ENCODE data around the gene BRAF. TPM values are rescaled to one million over a fixed set of nuclear protein-coding genes. Genes with fewer than 3 reads are reported as not detected.

The BRAF gene
- total RNA-seq, 4 donors from 2014 or later, result 32.2 to 94.9 (median 41.0) TPM

DNA sequence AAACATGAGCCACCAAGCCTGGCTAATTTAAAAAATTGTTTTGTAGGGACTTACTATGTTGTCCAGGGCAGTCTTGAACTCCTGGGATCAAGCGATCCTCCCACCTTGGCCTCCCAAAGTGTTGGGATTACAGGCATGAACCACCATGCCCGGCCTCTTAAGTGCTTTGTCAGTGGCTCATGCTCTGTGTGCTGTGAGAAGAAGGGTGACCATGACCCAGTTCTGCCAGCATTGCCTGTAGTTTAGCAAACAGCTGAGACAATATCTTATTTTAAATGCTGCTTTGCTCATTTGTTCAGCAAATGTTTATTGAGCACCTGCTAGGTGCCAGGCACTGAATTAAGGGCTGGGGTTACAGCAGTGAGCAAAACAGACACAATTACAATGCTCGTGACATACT, 243.0 kb downstream of the BRAF start:
- no peak for DNase-seq (ENCODE audit: low spot score in 2 of 2)
- Histone ChIP-seq H3K9me3 (no peaks in the 10 kb centered on the region), H3K27me3 (no peaks in the 10 kb centered on the region), H3K36me3 (peaks cover 79% of the 10 kb centered on the region), H3K4me1 (no peaks in the 10 kb centered on the region), H3K27ac (no peak overlapping the region), H3K4me3 (no peak overlapping the region)
- TF ChIP-seq POLR2A (IDR thresholded peaks at IDR 0.05) (no peak), EP300 (IDR thresholded peaks at IDR 0.05) (no peak), POLR2AphosphoS5 (IDR thresholded peaks at IDR 0.05) (no peak)
- TF ChIP-seq, protein P1, sequence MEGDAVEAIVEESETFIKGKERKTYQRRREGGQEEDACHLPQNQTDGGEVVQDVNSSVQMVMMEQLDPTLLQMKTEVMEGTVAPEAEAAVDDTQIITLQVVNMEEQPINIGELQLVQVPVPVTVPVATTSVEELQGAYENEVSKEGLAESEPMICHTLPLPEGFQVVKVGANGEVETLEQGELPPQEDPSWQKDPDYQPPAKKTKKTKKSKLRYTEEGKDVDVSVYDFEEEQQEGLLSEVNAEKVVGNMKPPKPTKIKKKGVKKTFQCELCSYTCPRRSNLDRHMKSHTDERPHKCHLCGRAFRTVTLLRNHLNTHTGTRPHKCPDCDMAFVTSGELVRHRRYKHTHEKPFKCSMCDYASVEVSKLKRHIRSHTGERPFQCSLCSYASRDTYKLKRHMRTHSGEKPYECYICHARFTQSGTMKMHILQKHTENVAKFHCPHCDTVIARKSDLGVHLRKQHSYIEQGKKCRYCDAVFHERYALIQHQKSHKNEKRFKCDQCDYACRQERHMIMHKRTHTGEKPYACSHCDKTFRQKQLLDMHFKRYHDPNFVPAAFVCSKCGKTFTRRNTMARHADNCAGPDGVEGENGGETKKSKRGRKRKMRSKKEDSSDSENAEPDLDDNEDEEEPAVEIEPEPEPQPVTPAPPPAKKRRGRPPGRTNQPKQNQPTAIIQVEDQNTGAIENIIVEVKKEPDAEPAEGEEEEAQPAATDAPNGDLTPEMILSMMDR (IDR thresholded peaks at IDR 0.05), result no peak
- WGBS, result 94% methylated on average over 3 of the region's 3 CpGs

DNA sequence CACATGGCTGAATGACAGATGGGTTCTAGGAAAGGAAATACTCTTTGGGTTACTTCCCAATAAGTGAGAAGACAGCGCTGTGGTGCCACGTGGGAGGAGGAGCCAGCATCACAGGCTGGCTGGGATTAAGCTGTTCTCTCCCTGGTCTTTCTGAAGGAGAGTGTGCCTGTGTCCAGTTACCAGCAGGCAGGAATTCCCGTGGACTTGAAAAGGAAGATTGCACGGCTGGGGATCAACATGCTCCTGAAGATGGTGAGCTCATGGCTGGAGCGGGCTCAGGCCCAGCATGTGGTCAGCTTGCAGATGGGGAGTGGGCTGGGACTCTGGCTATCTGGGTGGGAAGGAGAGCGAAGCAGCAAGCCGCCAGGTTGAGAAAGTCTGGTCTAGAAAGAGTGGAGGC, 243.8 kb downstream of the BRAF start:
- Histone ChIP-seq H3K4me3 (no peak overlapping the region), H3K36me3 (peaks cover 73% of the 10 kb centered on the region), H3K27me3 (no peaks in the 10 kb centered on the region), H3K27ac (no peak overlapping the region), H3K4me1 (no peaks in the 10 kb centered on the region), H3K9me3 (no peaks in the 10 kb centered on the region)
- 90% methylated on average over 7 of the region's 7 CpGs for WGBS
- peak in 1 of 2 donors; percentile 55 for DNase-seq (ENCODE audit: low spot score in 2 of 2)
- TF ChIP-seq, protein P1 (IDR thresholded peaks at IDR 0.05), result no peak
- TF ChIP-seq POLR2AphosphoS5 (IDR thresholded peaks at IDR 0.05) (no peak), POLR2A (IDR thresholded peaks at IDR 0.05) (no peak), EP300 (IDR thresholded peaks at IDR 0.05) (no peak)

DNA sequence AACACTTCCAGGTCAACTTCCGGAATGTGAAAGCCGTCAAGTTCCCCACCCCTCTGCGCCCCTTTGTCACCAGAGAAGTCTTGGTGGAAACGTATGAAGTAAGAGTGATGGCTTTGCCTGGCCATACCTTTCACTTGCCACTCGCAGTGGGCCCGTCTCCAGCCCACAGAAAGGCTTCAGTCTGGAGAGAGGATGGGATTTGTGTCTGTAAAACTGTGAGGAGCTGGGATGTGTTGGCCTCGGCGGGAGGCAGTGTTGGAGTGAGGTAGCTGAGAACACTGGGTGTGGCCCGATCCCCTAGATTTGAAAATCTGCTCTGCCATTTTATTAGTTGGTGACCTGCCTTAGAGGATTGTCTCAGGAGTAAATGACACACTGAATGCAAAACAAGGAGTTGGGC, 245.5 kb downstream of the BRAF start:
- 97% methylated on average over 9 of the region's 9 CpGs for WGBS
- peak; percentile 37 to 42 for DNase-seq (ENCODE audit: low spot score in 2 of 2)
- no peak overlapping the region for H3K27ac ChIP-seq
- no peaks in the 10 kb centered on the region for H3K9me3 ChIP-seq
- TF ChIP-seq, protein P1 (IDR thresholded peaks at IDR 0.05), result no peak
- no peak for TF ChIP-seq POLR2AphosphoS5 (IDR thresholded peaks at IDR 0.05)
- no peak for TF ChIP-seq POLR2A (IDR thresholded peaks at IDR 0.05)
- TF ChIP-seq EP300 (IDR thresholded peaks at IDR 0.05), result no peak
- no peak overlapping the region for H3K4me3 ChIP-seq
- peaks cover 56% of the 10 kb centered on the region for H3K36me3 ChIP-seq
- no peaks in the 10 kb centered on the region for H3K27me3 ChIP-seq
- H3K4me1 ChIP-seq, result peaks cover 16% of the 10 kb centered on the region

DNA sequence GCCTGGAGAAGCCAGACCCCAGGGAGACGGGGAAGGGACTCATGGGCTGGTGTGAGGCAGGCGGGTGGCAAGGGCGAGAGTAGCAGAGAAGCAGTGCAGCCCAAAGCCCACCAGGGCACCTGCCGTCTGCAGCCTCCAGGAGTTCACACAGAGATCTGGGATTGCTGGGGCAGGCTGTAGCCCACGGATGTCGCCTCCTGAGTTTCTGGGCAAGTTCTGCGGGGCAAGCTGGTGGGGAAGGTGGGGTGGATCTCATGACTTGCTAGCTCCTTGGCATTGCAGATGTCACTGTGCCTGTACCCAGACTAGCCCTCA, 246.0 kb downstream of the BRAF start:
- WGBS, result 94% methylated on average over 7 of the region's 7 CpGs
- Histone ChIP-seq H3K27me3 (no peaks in the 10 kb centered on the region), H3K27ac (no peak overlapping the region), H3K9me3 (no peaks in the 10 kb centered on the region), H3K36me3 (peaks cover 52% of the 10 kb centered on the region), H3K4me3 (no peak overlapping the region), H3K4me1 (peaks cover 20% of the 10 kb centered on the region)
- TF ChIP-seq, protein P1 (IDR thresholded peaks at IDR 0.05), result no peak
- no peak for TF ChIP-seq EP300 (IDR thresholded peaks at IDR 0.05)
- no peak for TF ChIP-seq POLR2A (IDR thresholded peaks at IDR 0.05)
- no peak for TF ChIP-seq POLR2AphosphoS5 (IDR thresholded peaks at IDR 0.05)
- peak; percentile 36 to 52 for DNase-seq (ENCODE audit: low spot score in 2 of 2)

DNA sequence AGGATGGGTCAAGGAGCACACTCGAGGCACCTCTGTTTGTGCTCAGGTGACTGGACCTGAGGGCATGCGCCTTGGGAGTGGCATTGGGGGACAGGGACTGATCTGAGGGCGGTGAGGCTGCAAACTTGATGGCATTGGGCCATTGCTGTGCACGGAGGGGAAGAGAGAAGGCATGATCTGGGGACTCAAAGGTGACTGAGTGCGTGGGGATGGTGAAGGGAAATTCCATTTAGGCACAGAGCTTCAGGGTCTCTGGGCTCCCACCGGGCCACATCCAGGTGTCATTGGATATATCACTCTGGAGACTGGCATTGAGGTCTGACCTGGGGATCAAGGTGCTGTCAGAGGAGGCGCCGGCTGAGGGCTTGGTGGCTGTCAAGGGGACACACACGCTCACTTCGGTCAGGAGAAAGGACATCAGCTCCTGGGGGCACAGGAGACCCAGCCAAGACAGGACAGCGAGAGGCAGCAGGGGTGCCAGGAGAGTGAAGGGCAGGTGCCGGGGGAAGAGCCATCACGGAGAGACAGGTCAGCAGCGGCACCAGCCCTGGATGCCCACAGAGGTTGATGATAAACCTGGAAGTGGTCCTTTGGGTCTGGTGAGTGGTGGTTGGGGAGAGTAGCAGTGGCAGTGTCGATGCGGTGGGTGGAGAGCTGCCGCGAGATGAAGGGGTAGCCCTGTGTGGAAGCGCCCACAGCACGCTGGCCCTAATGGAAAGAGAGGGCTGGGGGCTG, 246.5 kb downstream of the BRAF start:
- H3K4me3 ChIP-seq, result no peak overlapping the region
- peak; percentile 45 to 76 for DNase-seq (ENCODE audit: low spot score in 2 of 2)
- no peaks in the 10 kb centered on the region for H3K9me3 ChIP-seq
- no peak overlapping the region for H3K27ac ChIP-seq
- no peak for TF ChIP-seq POLR2A (IDR thresholded peaks at IDR 0.05)
- TF ChIP-seq, protein P1 (IDR thresholded peaks at IDR 0.05), result no peak
- peaks cover 26% of the 10 kb centered on the region for H3K4me1 ChIP-seq
- 94% methylated on average over 20 of the region's 20 CpGs for whole genome bisulfite sequencing
- peaks cover 47% of the 10 kb centered on the region for H3K36me3 ChIP-seq
- H3K27me3 ChIP-seq, result no peaks in the 10 kb centered on the region

All from suprapubic skin (tissue), 4 donors.